Ishikawa (cell line): ENCODE measurements around the gene PLXNA3.

Source experiments
- CEBPB ChIP-seq: IDR thresholded peaks from 2 replicates; pipeline ENCODE4 v1.6.1; 2012
- CREB1 ChIP-seq: IDR thresholded peaks from 2 replicates; pipeline ENCODE4 v1.6.1; 2012; ENCODE audit warnings: low read depth
- EGR1 ChIP-seq: IDR thresholded peaks from 2 replicates; pipeline ENCODE4 v1.6.1; 2012
- EP300 ChIP-seq: IDR thresholded peaks from 2 replicates; pipeline ENCODE4 v1.6.1; 2012; ENCODE audit warnings: borderline replicate concordance
- FOXM1 ChIP-seq: IDR thresholded peaks from 2 replicates; pipeline ENCODE4 v1.6.1; 2012; ENCODE audit warnings: low read depth, borderline replicate concordance
- NFIC ChIP-seq: IDR thresholded peaks from 2 replicates; pipeline ENCODE4 v1.6.1; 2012
- RAD21 ChIP-seq: IDR thresholded peaks from 2 replicates; pipeline ENCODE4 v1.6.1; 2012; ENCODE audit warnings: low read depth
- TAF1 ChIP-seq: IDR thresholded peaks from 2 replicates; pipeline ENCODE4 v1.6.1; 2012; ENCODE audit warnings: low read depth, mild to moderate bottlenecking
- TCF12 ChIP-seq: IDR thresholded peaks from 2 replicates; pipeline ENCODE4 v1.6.1; 2012; ENCODE audit warnings: low read depth
- TEAD4 ChIP-seq: IDR thresholded peaks from 2 replicates; pipeline ENCODE4 v1.6.1; 2012
- YY1 ChIP-seq: IDR thresholded peaks from 2 replicates; pipeline ENCODE4 v1.6.1; 2012; ENCODE audit warnings: low read depth
- ZBTB7A ChIP-seq: IDR thresholded peaks from 2 replicates; pipeline ENCODE4 v1.6.1; 2012; ENCODE audit warnings: low read depth
- TF ChIP-seq, protein P1 (sequence below): IDR thresholded peaks from 2 replicates; pipeline ENCODE4 v1.6.1; 2012
- TF ChIP-seq, protein P2 (sequence below): IDR thresholded peaks from 2 replicates; pipeline ENCODE4 v1.6.1; 2012
- TF ChIP-seq, protein P3 (sequence below): IDR thresholded peaks from 2 replicates; pipeline ENCODE4 v1.6.1; 2012; ENCODE audit warnings: low read depth, mild to moderate bottlenecking

The PLXNA3 gene

DNA sequence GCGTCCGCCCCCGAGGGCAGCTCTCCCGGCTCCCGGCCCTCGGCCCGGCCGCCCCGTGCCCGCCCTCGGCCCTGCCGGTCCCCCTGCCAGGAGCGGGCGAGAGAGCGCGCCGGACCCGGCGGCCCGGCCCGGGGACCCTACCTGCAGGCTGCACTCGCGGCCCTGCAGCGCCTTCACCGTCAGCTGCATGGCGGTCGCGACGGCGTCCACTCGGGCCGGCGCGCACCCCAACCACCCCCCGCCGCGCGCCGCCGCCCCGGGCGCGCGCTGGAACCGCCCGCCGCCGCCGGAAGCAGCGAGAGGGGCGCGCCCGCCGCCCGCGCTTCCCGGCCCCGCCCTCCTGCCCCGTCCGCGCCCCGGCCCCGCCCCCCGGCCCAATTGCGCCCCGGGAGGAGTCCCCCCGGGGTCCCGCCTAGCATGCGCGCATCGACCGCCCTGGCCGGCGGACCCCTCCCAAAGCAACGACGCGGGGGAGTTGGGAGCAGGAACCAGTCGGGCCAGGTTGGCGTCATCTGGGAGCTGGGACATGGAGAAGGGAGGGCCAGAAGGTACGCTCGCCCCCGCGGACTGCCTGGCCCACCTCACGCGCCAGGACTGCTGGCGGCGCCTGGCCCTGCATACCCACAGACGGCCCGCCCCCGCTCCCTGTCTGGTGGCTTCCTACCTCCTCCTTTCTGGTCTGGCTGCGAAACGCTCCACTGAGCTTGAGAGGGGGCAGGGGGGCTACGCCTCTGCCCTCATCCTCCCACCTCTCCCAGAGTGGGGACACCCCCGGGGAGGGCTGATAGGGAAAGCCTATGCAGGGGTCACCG, 28.5 kb downstream of the PLXNA3 start, which contains the start of gene UBL4A:
Gene UBL4A (minus strand): TSS at position 220 of the 812 bp plus-strand sequence. CDS start 31 bp downstream, at position 189.
- peak; percentile 88 for TF ChIP-seq EGR1
- TF ChIP-seq, protein P1, sequence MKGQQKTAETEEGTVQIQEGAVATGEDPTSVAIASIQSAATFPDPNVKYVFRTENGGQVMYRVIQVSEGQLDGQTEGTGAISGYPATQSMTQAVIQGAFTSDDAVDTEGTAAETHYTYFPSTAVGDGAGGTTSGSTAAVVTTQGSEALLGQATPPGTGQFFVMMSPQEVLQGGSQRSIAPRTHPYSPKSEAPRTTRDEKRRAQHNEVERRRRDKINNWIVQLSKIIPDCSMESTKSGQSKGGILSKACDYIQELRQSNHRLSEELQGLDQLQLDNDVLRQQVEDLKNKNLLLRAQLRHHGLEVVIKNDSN: no peak
- peak; percentile 85 for TF ChIP-seq ZBTB7A
- 0 out of 2 replicates have a peak, but pooled peaks have one; percentile 17 for TF ChIP-seq TEAD4
- 0 out of 2 replicates have a peak, but pooled peaks have one; percentile 24 for TF ChIP-seq EP300
- no peak for TF ChIP-seq RAD21
- peak; percentile 53; the same call in 1 of the 2 replicates for TF ChIP-seq TCF12
- TF ChIP-seq, protein P2, sequence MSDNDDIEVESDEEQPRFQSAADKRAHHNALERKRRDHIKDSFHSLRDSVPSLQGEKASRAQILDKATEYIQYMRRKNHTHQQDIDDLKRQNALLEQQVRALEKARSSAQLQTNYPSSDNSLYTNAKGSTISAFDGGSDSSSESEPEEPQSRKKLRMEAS: peak; percentile 50; the same call in 1 of the 2 replicates

DNA sequence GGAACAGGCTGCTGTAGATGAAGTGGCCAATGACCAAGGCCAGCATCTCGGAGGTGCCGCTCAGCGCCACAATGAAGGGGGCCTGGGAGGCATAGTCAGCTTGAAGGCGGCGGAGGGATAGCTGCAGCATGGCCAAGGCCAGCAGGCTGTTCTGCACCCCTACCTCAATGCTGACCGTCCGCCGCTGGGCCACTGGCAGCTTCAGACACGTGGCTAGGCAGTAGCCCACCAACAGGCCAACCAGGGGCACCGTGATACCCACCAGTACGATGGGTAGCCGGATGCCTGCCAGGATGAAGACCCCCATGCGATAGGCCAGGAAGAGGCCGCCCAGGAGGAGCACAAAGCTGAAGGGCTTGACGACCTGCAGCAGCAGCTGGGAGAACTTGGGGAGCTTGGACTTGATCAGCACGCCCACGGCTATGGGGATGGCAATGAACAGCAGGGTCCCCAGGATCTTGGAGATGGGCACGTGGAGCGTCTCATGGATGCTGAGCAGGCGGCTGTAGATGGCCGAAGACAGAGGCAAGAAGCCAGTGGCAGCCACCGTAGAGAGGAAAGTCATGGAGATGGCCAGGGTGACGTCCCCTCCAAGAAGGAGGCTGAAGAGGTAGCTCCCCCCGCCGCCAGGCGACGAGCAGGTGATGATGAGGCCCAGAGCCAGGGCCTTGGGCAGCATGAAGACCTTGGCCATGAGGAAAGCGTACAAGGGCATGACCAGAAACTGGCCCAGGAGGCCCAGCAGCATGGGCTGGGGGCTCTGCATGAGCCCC, 29.6 kb downstream of the PLXNA3 start:
- TF ChIP-seq TCF12 (no peak), YY1 (no peak), TAF1 (no peak), CEBPB (no peak), RAD21 (no peak), ZBTB7A (no peak), CREB1 (no peak), EP300 (no peak), TEAD4 (no peak), FOXM1 (no peak), EGR1 (no peak), NFIC (no peak)
- TF ChIP-seq, protein P2: no peak
- TF ChIP-seq, protein P3, sequence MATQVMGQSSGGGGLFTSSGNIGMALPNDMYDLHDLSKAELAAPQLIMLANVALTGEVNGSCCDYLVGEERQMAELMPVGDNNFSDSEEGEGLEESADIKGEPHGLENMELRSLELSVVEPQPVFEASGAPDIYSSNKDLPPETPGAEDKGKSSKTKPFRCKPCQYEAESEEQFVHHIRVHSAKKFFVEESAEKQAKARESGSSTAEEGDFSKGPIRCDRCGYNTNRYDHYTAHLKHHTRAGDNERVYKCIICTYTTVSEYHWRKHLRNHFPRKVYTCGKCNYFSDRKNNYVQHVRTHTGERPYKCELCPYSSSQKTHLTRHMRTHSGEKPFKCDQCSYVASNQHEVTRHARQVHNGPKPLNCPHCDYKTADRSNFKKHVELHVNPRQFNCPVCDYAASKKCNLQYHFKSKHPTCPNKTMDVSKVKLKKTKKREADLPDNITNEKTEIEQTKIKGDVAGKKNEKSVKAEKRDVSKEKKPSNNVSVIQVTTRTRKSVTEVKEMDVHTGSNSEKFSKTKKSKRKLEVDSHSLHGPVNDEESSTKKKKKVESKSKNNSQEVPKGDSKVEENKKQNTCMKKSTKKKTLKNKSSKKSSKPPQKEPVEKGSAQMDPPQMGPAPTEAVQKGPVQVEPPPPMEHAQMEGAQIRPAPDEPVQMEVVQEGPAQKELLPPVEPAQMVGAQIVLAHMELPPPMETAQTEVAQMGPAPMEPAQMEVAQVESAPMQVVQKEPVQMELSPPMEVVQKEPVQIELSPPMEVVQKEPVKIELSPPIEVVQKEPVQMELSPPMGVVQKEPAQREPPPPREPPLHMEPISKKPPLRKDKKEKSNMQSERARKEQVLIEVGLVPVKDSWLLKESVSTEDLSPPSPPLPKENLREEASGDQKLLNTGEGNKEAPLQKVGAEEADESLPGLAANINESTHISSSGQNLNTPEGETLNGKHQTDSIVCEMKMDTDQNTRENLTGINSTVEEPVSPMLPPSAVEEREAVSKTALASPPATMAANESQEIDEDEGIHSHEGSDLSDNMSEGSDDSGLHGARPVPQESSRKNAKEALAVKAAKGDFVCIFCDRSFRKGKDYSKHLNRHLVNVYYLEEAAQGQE: no peak
- TF ChIP-seq, protein P1: no peak

DNA sequence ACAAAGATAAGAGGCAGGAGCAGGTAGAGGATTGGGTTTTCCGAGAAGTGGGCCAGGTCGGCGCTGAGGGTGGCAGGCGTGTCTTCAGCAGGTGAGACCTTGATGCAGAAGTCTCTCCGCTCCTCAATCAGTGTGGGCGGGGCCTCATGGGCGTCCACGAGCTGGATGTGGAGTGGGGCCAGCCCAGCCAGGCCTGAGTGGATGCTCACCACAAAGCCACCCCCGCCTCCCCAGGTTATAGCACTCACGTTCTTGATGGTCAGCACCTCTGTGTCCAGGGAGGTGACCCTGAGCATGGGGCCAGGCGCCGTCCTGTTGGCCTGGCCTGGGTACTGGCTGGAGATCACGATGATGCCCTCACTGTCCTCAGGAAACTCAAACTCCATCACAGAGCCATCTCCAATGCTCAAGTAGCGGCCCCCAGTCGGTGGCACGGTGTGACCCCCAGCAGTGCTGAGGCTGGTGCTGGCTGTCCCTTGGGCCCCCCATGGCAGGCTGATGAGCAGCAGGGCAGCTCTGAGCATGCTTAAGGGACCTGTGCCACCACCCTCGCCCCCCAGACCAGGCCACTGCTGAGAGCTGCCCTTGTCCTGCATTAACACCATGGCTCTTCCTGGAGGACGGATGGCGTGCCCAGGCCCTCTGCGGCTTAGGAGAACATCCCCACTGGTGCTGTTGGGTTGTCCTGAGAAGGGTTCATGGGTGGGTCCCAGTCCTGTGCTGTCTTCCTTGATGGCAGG, 30.4 kb downstream of the PLXNA3 start:
- TF ChIP-seq RAD21 (no peak), TCF12 (no peak), YY1 (no peak), NFIC (no peak), FOXM1 (no peak), TEAD4 (no peak), TAF1 (no peak), EP300 (no peak), ZBTB7A (no peak), EGR1 (no peak), CREB1 (no peak), CEBPB (no peak)
- TF ChIP-seq, protein P1: no peak
- TF ChIP-seq, protein P3: no peak
- TF ChIP-seq, protein P2: no peak

DNA sequence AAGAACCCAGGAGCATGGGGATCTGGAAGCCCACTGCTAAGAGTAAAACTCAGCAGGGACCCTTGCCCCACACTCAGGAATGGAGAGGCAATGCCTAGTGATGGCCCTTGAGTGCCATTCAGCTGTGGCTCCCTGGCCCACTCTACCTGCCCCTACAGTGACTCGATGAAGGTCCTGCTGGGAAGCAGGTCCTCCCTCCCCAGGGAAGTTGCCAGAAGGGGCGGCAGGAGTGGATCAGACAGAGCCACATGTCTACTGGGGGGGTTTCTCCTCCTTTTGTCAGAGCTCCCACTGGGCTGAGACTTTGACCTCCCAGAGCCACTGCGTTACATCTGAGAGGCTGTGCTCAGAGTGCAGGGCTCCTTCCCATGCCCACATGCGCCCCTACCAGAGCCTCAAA, 31.1 kb downstream of the PLXNA3 start:
- TF ChIP-seq EGR1 (no peak), CEBPB (no peak), ZBTB7A (no peak), TCF12 (no peak), NFIC (no peak)
- TF ChIP-seq, protein P3: no peak
